Measurements from ENCODE around the gene FAR1.
A peak's percentile ranks its signal among the peaks of the same experiment; 100 is the strongest.
"Not testable (repeated sequence)": the region's sequence is repeated elsewhere in the genome, so short reads cannot be mapped to it uniquely, and the experiment has no call there.

Gene FAR1

GRCh38 chr11:13668102-13668956, at the start of gene FAR1:
FAR1 (plus strand) TSS chr11:13668668; CDS start chr11:13694766, 26,098 bp downstream.
- DNase-seq = peak; percentile 80

GRCh38 chr11:13620063-13620462, 48.4 kb upstream of the FAR1 start:
- DNase-seq = no peak

DNA sequence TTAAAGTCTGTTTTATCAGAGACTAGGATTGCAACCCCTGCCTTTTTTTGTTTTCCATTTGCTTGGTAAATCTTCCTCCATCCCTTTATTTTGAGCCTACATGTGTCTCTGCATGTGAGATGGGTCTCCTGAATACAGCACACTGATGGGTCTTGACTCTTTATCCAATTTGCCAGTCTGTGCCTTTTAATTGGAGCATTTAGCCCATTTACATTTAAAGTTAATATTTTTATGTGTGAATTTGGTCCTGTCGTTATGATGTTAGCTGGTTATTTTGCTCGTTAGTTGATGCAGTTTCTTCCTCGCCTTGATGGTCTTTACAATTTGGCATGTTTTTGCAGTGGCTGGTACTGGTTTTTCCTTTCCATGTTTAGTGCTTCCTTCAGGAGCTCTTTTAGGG, 41.6 kb upstream of the FAR1 start:
- DNase-seq = not testable (repeated sequence)

DNA sequence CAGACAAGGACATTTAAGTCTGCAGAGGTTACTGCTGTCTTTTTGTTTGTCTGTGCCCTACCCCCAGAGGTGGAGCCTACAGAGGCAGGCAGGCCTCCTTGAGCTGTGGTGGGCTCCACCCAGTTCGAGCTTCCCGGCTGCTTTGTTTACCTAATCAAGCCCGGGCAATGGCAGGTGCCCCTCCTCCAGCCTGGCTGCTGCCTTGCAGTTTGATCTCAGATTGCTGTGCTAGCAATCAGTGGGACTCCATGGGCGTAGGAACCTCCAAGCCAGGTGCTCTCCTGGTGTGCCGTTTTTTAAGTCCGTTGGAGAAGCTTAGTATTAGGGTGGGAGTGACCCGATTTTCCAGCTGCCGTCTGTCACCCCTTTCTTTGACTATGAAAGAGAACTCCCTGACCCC, 39.8 kb upstream of the FAR1 start:
- DNase-seq = not testable (repeated sequence)

DNA sequence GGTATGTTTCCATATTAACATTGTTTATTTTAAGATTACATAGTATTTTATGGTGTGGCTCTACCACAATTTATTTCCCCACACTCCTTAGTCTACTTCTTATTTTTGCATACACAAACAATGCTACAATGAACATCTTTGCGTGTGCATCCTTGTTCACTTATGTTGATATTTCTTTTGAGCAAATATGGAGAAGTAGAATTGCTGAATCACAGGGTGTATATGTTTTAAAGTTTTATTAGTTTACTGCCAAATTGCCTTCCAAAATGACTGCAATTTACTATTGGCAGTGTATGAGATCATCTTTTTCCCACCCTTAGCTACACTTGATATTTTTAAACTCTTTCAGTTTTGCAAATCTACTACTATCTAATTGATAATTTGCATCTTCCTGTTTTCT, 38.7 kb upstream of the FAR1 start:
- DNase-seq = no peak

GRCh38 chr11:13635290-13635689, 33.2 kb upstream of the FAR1 start:
- no peak for DNase-seq

DNA sequence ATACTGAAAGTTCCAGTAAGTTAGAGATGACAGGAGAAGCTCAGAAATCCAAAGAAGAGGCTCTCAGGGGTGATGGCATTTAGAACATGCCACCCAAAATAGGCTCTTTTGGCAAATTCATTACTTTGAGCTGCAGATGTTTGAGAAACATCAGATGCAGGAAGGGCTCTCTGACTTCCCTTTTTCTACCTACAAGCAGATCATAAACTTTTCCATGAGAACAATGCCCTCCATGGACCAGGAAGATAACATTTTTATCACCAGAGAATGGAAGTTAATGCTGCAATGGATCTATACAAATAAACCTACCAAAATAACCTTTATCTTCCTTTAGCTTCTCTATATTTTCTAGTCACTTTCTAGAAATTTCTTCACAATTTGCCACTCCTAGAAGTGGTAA, 32.7 kb upstream of the FAR1 start:
- DNase-seq = no peak

DNA sequence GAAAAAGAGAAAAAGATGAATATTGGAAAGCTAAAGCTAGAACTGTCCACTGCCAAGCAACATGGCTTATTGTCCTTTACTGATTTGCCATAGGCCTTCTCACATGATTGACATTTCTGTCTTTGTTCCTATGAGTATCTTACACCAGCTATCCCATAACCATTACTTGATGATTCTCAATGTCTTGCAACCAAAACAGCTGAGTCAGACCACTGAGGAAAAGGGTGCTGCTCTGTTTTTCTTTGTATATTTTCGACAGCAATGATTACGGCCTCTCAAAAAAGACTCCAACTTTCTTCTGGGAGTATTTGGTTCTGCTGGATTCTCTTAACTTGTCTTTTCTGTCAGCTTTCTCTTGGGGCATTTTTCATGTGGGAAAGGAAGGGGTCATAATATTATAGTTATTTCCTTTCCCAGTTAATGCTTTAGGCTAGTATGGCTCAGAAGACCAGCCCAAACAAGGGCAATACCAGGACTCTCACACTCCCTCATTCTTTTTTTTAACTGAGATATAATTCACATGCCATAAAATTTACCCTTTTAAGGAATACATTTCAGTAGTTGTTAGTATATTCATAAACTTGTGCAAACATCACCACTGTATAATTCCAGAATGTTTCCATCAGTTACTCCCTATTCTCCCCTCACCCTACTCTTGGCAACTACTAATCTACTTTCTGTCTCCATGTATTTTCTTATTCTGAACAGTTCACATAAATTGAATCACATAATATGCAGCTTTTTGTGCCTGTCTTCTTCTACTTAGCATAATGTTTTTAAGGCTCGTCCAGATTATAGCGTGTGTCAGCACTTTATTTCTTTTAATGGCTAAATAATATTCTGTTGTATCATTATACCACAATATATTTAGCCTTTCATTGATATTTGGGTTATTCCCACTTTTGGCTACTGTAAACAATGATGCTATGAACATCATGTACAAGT, 31.1 kb upstream of the FAR1 start:
- DNase-seq = no peak

- no peak for DNase-seq
These were observed 30.0 kb upstream of the FAR1 start for GRCh38 chr11:13638422-13638821.

DNA sequence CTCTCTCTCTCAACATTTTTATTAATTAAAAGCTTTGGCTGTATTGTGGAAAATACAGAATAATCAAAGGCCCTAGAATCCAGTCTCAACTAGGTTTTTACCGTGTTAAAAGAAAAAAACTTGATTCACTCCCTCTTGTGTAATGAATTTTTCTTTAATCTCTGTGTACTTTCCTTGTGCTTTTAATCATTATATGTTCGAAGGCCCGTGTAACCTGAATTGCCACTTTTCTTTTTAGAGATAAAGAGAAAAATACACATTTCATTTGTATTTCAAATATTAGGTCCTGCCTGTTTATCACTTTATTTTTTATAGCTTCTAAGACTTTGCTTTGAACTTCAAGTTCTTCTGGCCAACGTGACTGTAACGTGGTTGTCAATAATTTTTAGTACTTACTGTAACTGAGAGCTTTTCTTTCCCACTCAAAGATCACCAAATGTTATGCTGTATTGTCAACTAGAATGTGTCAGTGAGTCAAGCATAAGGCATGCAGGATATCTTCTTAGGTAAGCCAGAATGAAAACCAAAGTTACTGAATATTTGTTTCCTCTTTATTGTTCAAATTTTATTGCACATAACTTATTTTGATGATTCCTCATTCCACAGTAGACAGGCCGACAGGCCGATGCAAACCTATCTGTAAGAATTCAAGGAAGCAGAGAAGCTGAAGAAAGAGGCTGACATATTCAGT, 23.3 kb upstream of the FAR1 start:
- no peak for DNase-seq

GRCh38 chr11:13647391-13647790, 21.1 kb upstream of the FAR1 start:
- no peak for DNase-seq

DNA sequence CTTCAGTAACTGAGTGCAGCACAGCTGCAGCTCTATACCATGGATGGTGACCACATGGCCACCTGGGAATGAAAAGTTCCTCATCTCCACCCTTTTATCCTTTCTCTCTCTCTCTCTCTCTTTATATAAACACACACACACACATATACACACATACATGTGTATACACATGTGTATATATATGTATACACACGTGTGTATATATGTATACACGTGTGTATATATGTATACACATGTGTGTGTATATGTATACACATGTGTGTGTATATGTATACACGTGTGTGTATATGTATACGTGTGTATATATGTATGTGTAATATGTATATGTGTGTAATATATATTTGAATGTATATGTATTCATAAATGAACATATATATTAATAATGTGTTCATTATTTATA, 18.8 kb upstream of the FAR1 start:
- no peak for DNase-seq

GRCh38 chr11:13651515-13651914, 17.0 kb upstream of the FAR1 start:
- DNase-seq = not testable (repeated sequence)

- DNase-seq = no peak
These were observed 7.3 kb upstream of the FAR1 start for GRCh38 chr11:13661074-13661623.

- no peak for DNase-seq
These were observed 4.8 kb upstream of the FAR1 start for GRCh38 chr11:13663631-13664071.

- DNase-seq = no peak
These were observed 4.1 kb upstream of the FAR1 start for GRCh38 chr11:13664351-13664750.

GRCh38 chr11:13666708-13667107, 1.8 kb upstream of the FAR1 start:
- no peak for DNase-seq

DNA sequence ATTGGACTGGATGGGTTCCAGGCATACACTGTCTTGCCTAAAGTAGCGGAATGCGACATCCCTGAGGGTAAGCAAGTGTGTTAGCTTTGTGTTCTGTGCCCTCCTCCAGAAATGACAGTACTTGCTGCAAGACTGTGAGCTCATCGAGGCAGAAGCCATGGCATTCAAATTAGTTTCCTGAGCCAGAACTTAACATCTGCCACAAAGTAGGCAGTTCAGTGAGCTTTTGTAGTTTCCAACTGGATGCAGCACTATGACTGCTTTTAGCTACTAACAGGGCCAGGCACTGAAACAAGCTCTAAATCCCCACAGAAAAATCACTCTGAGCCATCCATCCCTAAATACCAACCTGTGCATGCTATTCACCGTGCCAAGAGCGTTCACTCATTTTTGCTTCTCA, 1.2 kb upstream of the FAR1 start:
- DNase-seq = no peak

- DNase-seq = no peak
These were observed 720 bp upstream of the FAR1 start for GRCh38 chr11:13667795-13668101.

- no peak for DNase-seq
These were observed 571 bp downstream of the FAR1 start for GRCh38 chr11:13668957-13669521.

GRCh38 chr11:13669544-13670488, 1.3 kb downstream of the FAR1 start:
- no peak for DNase-seq

Data from cortex of kidney (tissue), 1 donor.